Measurements from ENCODE around the gene FOXO6. TPM values are rescaled to one million over a fixed set of nuclear protein-coding genes. Genes with fewer than 3 reads are reported as not detected.
A peak's percentile ranks its signal among the peaks of the same experiment; 100 is the strongest.

Gene FOXO6
- total RNA-seq, 1 donor from 2014 or later = 11.7 TPM

- Mint-ChIP-seq H3K27ac (ENCODE audit: unreplicated experiment) (no peak overlapping the region), H3K27me3 (ENCODE audit: unreplicated experiment) (peaks cover 22% of the 10 kb centered on the region), H3K9me3 (ENCODE audit: unreplicated experiment) (peaks cover 25% of the 10 kb centered on the region), H3K4me1 (ENCODE audit: low read depth, unreplicated experiment) (peaks cover 55% of the 10 kb centered on the region), H3K4me3 (ENCODE audit: unreplicated experiment) (peak overlapping the region; percentile 10), H3K36me3 (ENCODE audit: unreplicated experiment) (no peaks in the 10 kb centered on the region)
- TF ChIP-seq, protein P1, sequence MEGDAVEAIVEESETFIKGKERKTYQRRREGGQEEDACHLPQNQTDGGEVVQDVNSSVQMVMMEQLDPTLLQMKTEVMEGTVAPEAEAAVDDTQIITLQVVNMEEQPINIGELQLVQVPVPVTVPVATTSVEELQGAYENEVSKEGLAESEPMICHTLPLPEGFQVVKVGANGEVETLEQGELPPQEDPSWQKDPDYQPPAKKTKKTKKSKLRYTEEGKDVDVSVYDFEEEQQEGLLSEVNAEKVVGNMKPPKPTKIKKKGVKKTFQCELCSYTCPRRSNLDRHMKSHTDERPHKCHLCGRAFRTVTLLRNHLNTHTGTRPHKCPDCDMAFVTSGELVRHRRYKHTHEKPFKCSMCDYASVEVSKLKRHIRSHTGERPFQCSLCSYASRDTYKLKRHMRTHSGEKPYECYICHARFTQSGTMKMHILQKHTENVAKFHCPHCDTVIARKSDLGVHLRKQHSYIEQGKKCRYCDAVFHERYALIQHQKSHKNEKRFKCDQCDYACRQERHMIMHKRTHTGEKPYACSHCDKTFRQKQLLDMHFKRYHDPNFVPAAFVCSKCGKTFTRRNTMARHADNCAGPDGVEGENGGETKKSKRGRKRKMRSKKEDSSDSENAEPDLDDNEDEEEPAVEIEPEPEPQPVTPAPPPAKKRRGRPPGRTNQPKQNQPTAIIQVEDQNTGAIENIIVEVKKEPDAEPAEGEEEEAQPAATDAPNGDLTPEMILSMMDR (IDR thresholded peaks at IDR 0.05; ENCODE audit: partially characterized antibody, unreplicated experiment) = no peak
- DNase-seq = peak; percentile 58
These were observed 34.0 kb downstream of the FOXO6 start for GRCh38 chr1:41394959-41395956.

GRCh38 chr1:41396084-41396483 is 34.9 kb downstream of the FOXO6 start:
- peaks cover 25% of the 10 kb centered on the region for H3K9me3 Mint-ChIP-seq (ENCODE audit: unreplicated experiment)
- DNase-seq = no peak
- peaks cover 55% of the 10 kb centered on the region for H3K4me1 Mint-ChIP-seq (ENCODE audit: low read depth, unreplicated experiment)
- TF ChIP-seq, protein P1 (IDR thresholded peaks at IDR 0.05; ENCODE audit: partially characterized antibody, unreplicated experiment) = no peak
- no peak overlapping the region for H3K27ac Mint-ChIP-seq (ENCODE audit: unreplicated experiment)
- peak overlapping the region; percentile 10 for H3K4me3 Mint-ChIP-seq (ENCODE audit: unreplicated experiment)
- peaks cover 22% of the 10 kb centered on the region for H3K27me3 Mint-ChIP-seq (ENCODE audit: unreplicated experiment)
- H3K36me3 Mint-ChIP-seq (ENCODE audit: unreplicated experiment) = no peaks in the 10 kb centered on the region

GRCh38 chr1:41397020-41397419 is 35.8 kb downstream of the FOXO6 start:
- H3K36me3 Mint-ChIP-seq (ENCODE audit: unreplicated experiment) = no peaks in the 10 kb centered on the region
- H3K27me3 Mint-ChIP-seq (ENCODE audit: unreplicated experiment) = peaks cover 26% of the 10 kb centered on the region
- H3K4me3 Mint-ChIP-seq (ENCODE audit: unreplicated experiment) = no peak overlapping the region
- peaks cover 57% of the 10 kb centered on the region for H3K4me1 Mint-ChIP-seq (ENCODE audit: low read depth, unreplicated experiment)
- peak overlapping the region; percentile 29 for H3K27ac Mint-ChIP-seq (ENCODE audit: unreplicated experiment)
- no peak for DNase-seq
- H3K9me3 Mint-ChIP-seq (ENCODE audit: unreplicated experiment) = peaks cover 25% of the 10 kb centered on the region
- TF ChIP-seq, protein P1 (IDR thresholded peaks at IDR 0.05; ENCODE audit: partially characterized antibody, unreplicated experiment) = no peak

DNA sequence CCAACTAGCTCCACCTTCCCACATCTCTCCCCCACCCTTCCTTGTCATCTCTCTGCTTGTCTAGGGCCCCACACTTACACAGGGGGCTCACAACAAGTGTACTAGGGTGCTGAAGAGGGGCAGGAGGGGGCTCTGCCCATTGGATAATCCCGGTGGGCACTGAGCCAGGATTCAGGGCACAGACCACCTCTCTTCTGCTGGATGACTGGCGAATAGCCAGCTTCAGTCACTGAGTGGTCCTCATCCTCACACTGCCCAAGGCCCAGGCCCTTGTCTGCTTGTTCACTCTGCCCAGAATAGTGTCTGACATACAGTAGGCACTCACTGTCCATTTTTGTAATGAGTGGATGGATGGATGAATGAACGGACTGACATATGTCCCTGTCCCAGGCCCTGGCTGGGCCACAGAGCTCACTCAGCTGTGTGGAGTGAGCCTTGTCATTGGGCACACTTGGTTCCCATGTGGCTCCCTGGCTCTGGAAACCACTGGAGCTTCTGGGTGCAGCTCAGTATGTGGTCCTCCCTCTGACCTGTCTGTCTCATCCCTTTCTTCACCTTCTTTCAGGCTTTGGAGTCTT is 36.6 kb downstream of the FOXO6 start:
- Mint-ChIP-seq H3K4me3 (ENCODE audit: unreplicated experiment) (no peak overlapping the region), H3K4me1 (ENCODE audit: low read depth, unreplicated experiment) (peaks cover 59% of the 10 kb centered on the region), H3K9me3 (ENCODE audit: unreplicated experiment) (peaks cover 25% of the 10 kb centered on the region), H3K27me3 (ENCODE audit: unreplicated experiment) (peaks cover 27% of the 10 kb centered on the region), H3K27ac (ENCODE audit: unreplicated experiment) (peak overlapping the region; percentile 90), H3K36me3 (ENCODE audit: unreplicated experiment) (no peaks in the 10 kb centered on the region)
- TF ChIP-seq, protein P1 (IDR thresholded peaks at IDR 0.05; ENCODE audit: partially characterized antibody, unreplicated experiment) = no peak
- DNase-seq = no peak
